Uterus (tissue), 2 donors: Measurements from ENCODE around the gene LRRC56.

Experiments
- CTCF ChIP-seq, 4 experiments: fragments of 200-600 bp in 2 of 4; fragments of 450-650 bp in 2 of 4; sonication (generic) in 2 of 4; IDR thresholded peaks; one replicate each; pipeline ENCODE4 v1.5.1; 2016 to 2019; ENCODE audit warnings: antibody characterized with exemption in 4 of 4, mild to moderate bottlenecking in 2 of 4, moderate library complexity in 1 of 4
- POLR2A ChIP-seq, 2 donors: fragments of 450-650 bp; IDR thresholded peaks; one replicate each; pipeline ENCODE4 v1.6.1; 2016; ENCODE audit warnings: antibody characterized with exemption in 2 of 2, mild to moderate bottlenecking in 1 of 2, moderate library complexity in 1 of 2

DNA sequence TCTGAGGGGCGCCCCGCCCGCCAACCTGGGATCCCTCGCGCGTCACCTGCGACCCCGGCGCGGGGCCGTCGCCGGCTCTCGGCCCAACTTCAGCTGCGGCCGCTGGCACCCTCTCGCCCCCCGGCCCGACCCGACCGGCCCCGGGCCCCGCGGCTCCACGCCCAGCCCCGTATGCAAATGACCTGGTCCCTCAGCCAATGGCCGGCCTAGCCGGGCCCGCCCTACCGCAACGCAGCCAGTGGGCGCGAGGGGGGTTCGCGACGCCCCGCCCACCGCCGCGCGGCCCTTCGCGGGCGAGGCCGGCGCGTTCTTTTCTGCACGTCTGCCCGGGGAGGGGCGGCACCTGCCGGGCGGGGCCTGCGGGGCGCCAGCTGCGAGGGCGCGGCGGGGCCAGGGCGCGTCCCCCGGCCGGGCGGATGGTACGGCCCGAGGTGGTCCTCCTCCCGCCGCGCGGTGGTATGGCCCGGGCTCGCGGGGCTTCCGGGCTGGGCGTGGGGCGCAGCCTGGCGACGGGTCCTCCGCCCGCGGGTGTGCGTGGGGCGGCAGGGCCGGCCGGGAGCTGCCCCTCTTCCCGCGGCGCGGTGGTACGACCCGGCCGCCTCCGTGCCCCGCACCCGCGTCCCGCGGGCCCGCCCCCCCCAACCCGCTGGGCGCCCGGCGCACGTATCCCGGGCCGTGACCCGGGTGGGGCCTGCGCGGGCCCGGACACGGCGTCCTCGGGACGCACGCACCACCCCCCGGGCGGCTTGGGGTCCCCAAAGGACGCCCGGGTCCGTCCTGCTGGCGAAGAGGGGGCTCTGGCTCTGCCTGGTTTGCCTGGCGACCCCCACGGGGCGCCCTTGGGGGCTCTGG is 31.2 kb downstream of the LRRC56 start:
- TF ChIP-seq POLR2A (IDR thresholded peaks at IDR 0.05) (peak in 1 of 2 donors; percentile 56), CTCF (IDR thresholded peaks at IDR 0.05) (peak in 1 of 4 experiments; percentile 6)
